Activated CD4-positive, alpha-beta T cell treated with anti-CD3 and anti-CD28 coated beads for 36 hours (primary cell): Measurements from ENCODE around the gene RPUSD4. TPM values are rescaled to one million over a fixed set of nuclear protein-coding genes. Genes with fewer than 3 reads are reported as not detected.

ENCODE experiments used
- ATAC-seq: fragments of 200-7000 bp; cut with Tn5 transposase; one replicate; pipeline ENCODE4 v1.10.0; 2021; ENCODE audit warnings: mild to moderate bottlenecking, moderate library complexity
- CTCF ChIA-PET: fragments of 350-600 bp; sonication (Branson Sonifier 250); formaldehyde crosslinking; loops from one replicate; lab custom pipeline; 2021; ENCODE audit warnings: antibody characterized with exemption; lab: Charles Lee
- POLR2A ChIA-PET: fragments of 350-600 bp; sonication (Branson Sonifier 250); formaldehyde crosslinking; loops from one replicate; lab custom pipeline; 2021; ENCODE audit warnings: antibody characterized with exemption, inconsistent platforms; lab: Charles Lee
- DNase-seq: peaks from one replicate; pipeline ENCODE4 v3.0.0-alpha.2; 2020
- H3K27ac Mint-ChIP-seq: one replicate; pipeline ENCODE4 v1.8.0; 2021; ENCODE audit warnings: mixed read lengths
- H3K27me3 Mint-ChIP-seq: one replicate; pipeline ENCODE4 v1.8.0; 2021; ENCODE audit warnings: mixed read lengths
- H3K36me3 Mint-ChIP-seq: one replicate; pipeline ENCODE4 v1.8.0; 2021; ENCODE audit warnings: low read depth, mixed read lengths
- H3K4me1 Mint-ChIP-seq: one replicate; pipeline ENCODE4 v1.8.0; 2021; ENCODE audit warnings: mixed read lengths
- H3K4me3 Mint-ChIP-seq: one replicate; pipeline ENCODE4 v1.8.0; 2021; ENCODE audit warnings: mild to moderate bottlenecking, moderate library complexity, mixed read lengths
- H3K9me3 Mint-ChIP-seq: one replicate; pipeline ENCODE4 v1.8.0; 2021; ENCODE audit warnings: low read depth, mixed read lengths
- intact Hi-C, 2 experiments: fragments of 100-400 bp; cut with DNase I in 1 of 2; cut with micrococcal nuclease in 1 of 2; formaldehyde crosslinking; loops; one replicate each; pipeline versions ENCODE4 v1.14.2 to v1.15.1; 2022 to 2024; cut with DNase I, micrococcal nuclease
- total RNA-seq, 2 experiments: library from RNA; stranded (reverse); gene quantifications; one replicate each; pipeline ENCODE4 v1.2.3, GENCODE V29; 2021

The RPUSD4 gene
- total RNA-seq, 2 experiments from 2014 or later = 31.0 to 33.9 TPM

DNA sequence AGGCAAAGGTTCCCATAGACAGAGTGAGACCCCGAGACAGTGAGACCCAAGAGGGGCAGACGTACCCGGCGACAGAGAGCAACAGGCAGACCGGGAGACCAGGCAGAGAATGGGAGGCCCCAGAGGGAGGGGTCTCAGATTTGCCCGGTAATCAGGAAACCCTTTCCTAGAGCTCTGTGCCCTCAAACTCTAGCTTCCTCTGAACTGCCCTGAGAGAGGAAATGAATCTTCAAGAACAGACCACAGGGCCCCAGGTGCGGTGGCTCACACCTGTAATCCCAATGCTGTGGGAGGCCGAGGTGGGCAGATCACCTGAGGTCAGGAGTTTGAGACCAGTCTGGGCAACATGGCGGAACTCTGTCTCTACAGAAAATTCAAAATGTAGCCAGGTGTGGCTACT lies 47.7 kb downstream of the RPUSD4 start:
- no peak overlapping the region for H3K27ac Mint-ChIP-seq
- H3K36me3 Mint-ChIP-seq = no peaks in the 10 kb centered on the region
- POLR2A ChIA-PET = no interaction called here
- no peaks in the 10 kb centered on the region for H3K27me3 Mint-ChIP-seq
- H3K4me1 Mint-ChIP-seq = no peaks in the 10 kb centered on the region
- no peaks in the 10 kb centered on the region for H3K9me3 Mint-ChIP-seq
- DNase-seq (no peak), ATAC-seq (no peak)
- intact Hi-C loops = no loop called here
- CTCF ChIA-PET = interaction anchor here (1.0 kb wide), 1 partner anchor 72 kb away, joined by 3 read pairs; no protein-coding TSS in a partner anchor
- H3K4me3 Mint-ChIP-seq = no peak overlapping the region

DNA sequence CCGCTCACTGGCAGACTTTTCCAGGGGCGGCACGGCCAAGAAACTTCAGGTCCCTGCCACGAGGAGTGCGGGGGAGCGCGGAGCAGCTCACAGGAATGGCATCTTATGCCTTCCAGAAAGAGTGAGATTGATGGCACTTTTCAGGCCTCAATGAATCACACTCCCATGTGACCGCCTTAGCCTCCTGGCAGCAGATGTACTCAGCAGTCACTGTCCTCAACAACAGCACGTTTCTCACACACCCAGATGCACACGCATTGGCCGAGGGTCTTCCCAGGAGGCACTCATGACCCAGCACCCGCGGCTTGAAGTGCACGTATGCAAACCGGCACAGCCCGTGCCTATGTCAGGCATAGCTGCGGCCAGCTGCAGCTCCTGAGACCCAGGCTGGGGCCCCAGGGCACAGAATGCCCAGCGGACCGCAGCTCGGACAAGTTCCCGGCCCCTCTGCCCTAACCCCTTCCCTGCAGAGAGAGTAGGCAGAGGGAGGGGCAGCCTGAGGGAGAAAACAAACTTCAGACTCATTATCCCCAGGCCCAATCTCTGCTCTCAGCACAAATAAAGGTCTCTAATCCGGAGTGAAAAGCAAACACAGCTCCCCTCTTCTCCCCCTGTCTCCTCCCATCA lies 48.3 kb downstream of the RPUSD4 start:
- H3K27ac Mint-ChIP-seq = no peak overlapping the region
- H3K9me3 Mint-ChIP-seq = no peaks in the 10 kb centered on the region
- ChIA-PET POLR2A (no interaction called here), CTCF (no interaction called here)
- no peak for ATAC-seq
- no peaks in the 10 kb centered on the region for H3K4me1 Mint-ChIP-seq
- no peaks in the 10 kb centered on the region for H3K27me3 Mint-ChIP-seq
- intact Hi-C loops = no loop called here
- DNase-seq = no peak
- H3K4me3 Mint-ChIP-seq = no peak overlapping the region
- H3K36me3 Mint-ChIP-seq = no peaks in the 10 kb centered on the region

DNA sequence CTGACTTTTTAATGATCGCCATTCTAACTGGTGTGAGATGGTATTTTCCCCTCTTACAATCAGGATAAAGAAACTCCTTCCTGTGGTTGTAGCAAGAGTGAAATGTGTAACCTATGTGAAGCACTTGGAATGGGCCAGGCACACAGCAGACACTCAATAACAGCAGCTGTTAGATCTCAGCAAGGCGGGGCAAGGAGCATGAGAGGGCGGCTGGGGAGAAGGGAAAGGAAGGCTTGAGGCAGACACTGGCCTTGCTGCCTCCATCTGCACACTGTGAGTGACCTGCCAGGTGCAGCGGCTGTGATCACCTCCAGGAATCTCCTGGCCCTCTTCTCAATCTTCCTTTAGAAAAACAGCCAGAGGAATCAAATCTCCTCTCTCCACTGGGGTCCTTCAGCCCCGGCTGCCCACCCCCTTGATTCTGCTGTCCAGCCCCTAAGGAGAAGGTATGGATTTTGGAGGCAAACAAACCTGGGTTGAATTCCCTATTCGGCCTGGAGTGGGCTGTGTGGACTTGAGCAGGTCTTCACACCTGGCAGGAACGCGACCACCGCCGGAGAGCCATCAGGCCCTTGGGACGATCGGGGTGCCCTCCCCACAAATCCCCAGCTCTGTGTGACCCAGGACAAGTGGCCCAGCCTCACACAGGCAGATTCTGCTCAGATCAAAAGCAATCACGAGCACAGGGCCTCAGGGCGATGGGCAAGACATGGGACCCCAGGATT lies 49.0 kb downstream of the RPUSD4 start:
- DNase-seq = no peak
- ChIA-PET POLR2A (no interaction called here), CTCF (no interaction called here)
- Mint-ChIP-seq H3K9me3 (no peaks in the 10 kb centered on the region), H3K4me1 (no peaks in the 10 kb centered on the region), H3K36me3 (no peaks in the 10 kb centered on the region), H3K27me3 (no peaks in the 10 kb centered on the region), H3K4me3 (no peak overlapping the region), H3K27ac (no peak overlapping the region)
- intact Hi-C loops = no loop called here
- no peak for ATAC-seq

DNA sequence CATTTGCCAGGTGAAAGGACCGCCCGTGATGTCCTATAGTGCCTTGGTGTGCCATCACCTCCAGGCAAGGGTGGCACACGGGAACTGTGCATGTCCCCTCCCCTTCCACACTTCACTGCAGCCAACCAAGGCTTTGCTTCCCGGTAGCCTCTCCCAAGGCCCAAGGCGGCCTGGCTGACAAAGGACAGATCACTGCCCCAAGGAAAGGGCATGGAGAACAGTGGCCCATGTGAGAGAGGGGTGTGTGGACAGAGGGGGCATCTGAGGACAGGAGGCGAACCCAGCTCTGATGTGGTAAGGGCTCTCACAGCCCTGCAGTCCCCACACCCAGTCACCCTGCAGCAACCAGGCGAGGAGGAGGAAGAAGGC lies 50.4 kb downstream of the RPUSD4 start:
- Mint-ChIP-seq H3K27ac (no peak overlapping the region), H3K4me3 (no peak overlapping the region), H3K4me1 (no peaks in the 10 kb centered on the region), H3K27me3 (no peaks in the 10 kb centered on the region), H3K36me3 (no peaks in the 10 kb centered on the region), H3K9me3 (no peaks in the 10 kb centered on the region)
- no peak for ATAC-seq
- ChIA-PET CTCF (interaction anchor here (0.8 kb wide), 1 partner anchor 13 kb away, joined by 3 read pairs; no protein-coding TSS in a partner anchor), POLR2A (no interaction called here)
- intact Hi-C loops = no loop called here
- no peak for DNase-seq

GRCh38 chr11:126160345-126161022 lies 51.0 kb downstream of the RPUSD4 start:
- H3K27me3 Mint-ChIP-seq = no peaks in the 10 kb centered on the region
- ChIA-PET CTCF (interaction anchor here (0.8 kb wide), 1 partner anchor 12 kb away, joined by 3 read pairs; no protein-coding TSS in a partner anchor), POLR2A (no interaction called here)
- intact Hi-C loops = no loop called here
- no peaks in the 10 kb centered on the region for H3K36me3 Mint-ChIP-seq
- no peak overlapping the region for H3K4me3 Mint-ChIP-seq
- no peaks in the 10 kb centered on the region for H3K9me3 Mint-ChIP-seq
- DNase-seq = no peak
- H3K4me1 Mint-ChIP-seq = no peaks in the 10 kb centered on the region
- no peak overlapping the region for H3K27ac Mint-ChIP-seq
- no peak for ATAC-seq

DNA sequence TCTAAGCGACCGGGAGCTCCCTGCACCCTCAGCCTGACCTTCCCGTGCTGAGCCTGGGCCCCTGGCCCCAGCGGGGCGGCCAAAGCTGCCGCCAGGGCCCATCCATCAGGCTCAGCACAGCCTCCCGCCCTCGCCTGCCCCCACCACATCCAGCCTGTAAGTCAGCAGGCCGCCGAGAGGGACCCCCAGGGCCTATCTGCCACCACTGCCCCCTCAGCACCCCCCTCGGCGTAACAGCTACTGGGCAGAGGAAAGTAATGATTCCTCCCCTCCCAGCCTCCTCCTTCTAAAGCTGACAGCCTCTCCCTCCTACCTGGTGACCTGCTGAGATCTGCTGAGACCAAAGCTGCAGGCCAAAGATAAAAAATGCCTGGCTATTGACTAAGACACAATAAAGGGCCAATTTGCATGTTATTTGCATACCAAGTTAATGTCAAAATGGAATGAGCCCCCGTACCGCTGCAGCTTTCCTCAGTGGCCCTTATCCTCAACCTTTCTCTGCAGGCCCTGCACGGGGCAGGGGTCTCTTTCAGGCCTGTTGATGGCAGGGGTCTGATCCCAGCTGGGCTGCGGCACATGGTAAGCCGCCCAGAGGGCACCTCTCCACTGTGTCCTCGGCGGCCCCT lies 51.6 kb downstream of the RPUSD4 start:
- Mint-ChIP-seq H3K9me3 (no peaks in the 10 kb centered on the region), H3K4me3 (no peak overlapping the region), H3K27me3 (no peaks in the 10 kb centered on the region), H3K36me3 (no peaks in the 10 kb centered on the region), H3K4me1 (no peaks in the 10 kb centered on the region), H3K27ac (no peak overlapping the region)
- intact Hi-C loops = no loop called here
- ATAC-seq = no peak
- POLR2A ChIA-PET = no interaction called here
- no peak for DNase-seq
- CTCF ChIA-PET = no interaction called here

GRCh38 chr11:126158054-126158791 lies 53.2 kb downstream of the RPUSD4 start:
- CTCF ChIA-PET = no interaction called here
- Mint-ChIP-seq H3K4me1 (no peaks in the 10 kb centered on the region), H3K36me3 (no peaks in the 10 kb centered on the region), H3K4me3 (no peak overlapping the region), H3K27me3 (no peaks in the 10 kb centered on the region), H3K27ac (no peak overlapping the region), H3K9me3 (no peaks in the 10 kb centered on the region)
- ATAC-seq = no peak
- POLR2A ChIA-PET = no interaction called here
- no peak for DNase-seq
- intact Hi-C loops = no loop called here

DNA sequence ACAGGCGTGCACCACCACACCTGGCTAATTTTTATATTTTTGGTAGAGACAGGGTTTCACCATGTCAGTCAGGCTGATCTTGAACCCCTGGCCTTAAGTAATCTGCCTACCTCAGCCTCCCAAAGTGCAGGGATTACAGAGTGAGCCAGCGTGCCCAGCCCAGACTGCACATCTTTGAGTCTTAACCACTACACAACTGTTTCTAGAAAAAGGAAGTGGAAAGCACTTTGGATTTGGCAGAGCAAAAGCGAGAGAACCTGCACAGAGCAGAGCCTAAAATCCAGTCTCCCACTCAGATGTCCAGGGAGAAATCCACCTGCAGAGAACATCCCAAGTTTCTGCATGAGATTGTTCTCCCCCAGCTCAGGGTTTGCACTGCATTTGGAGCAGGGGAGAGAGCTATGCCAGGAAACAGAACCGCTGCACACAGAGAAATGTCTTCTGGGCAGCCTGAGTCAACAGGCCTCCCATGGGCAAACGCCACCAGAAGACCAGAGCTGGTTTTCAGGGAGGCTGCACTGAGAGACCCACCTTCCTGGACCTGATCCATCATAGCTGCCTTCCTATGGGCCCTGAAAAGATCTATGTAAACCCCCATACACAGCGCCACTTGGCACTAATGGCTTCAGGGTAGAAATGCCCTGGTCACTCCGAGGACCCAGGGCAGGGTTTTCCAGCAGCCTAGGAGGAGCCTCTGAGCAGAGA lies 54.0 kb downstream of the RPUSD4 start:
- intact Hi-C loops = no loop called here
- Mint-ChIP-seq H3K4me3 (no peak overlapping the region), H3K27ac (no peak overlapping the region), H3K36me3 (no peaks in the 10 kb centered on the region), H3K27me3 (no peaks in the 10 kb centered on the region), H3K9me3 (no peaks in the 10 kb centered on the region), H3K4me1 (no peaks in the 10 kb centered on the region)
- DNase-seq (no peak), ATAC-seq (no peak)
- POLR2A ChIA-PET = no interaction called here
- CTCF ChIA-PET = no interaction called here

GRCh38 chr11:126156814-126157213 lies 54.6 kb downstream of the RPUSD4 start:
- intact Hi-C loops = no loop called here
- Mint-ChIP-seq H3K27me3 (peaks cover 4% of the 10 kb centered on the region), H3K27ac (no peak overlapping the region), H3K36me3 (peaks cover 2% of the 10 kb centered on the region), H3K9me3 (peaks cover 4% of the 10 kb centered on the region), H3K4me3 (no peak overlapping the region), H3K4me1 (no peaks in the 10 kb centered on the region)
- ATAC-seq = no peak
- POLR2A ChIA-PET = no interaction called here
- CTCF ChIA-PET = no interaction called here
- DNase-seq = no peak

DNA sequence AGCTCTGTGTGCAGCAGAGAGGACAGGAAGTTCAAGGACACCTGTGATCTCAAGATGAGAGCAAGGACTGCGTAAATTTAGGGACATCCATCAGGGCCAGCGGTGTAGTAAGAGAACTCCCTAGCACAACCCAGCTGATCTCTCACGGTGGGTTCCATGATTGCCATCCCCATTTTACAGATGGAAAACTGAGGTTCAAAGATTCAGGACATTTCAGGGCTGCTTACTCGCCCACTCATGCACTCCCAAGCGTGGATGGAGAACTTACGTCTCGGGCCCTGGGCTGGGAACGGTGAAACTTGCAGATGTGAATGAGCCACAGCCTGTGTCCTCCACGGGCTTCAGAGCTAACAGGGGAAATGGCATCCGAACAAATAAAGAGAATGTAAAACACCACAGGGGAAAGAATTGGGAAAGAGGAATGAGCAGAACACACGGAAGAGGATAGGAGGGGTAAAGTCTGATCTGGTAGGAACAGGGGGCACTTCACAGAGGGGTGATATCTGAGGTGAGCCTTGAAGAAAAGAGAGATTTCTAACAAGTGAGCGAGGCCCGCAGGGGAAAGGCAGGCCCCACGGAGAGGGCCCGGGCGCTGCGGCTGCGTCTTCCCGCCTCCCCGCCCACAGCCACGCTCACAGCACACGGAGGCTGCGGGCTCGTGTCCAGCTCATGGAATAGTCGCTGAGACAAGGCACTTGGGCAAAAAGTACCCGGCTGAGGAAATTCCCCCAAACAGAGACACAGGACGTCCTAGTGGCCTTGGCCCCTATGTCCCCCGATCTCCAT lies 55.9 kb downstream of the RPUSD4 start:
- intact Hi-C loops = no loop called here
- H3K36me3 Mint-ChIP-seq = peaks cover 2% of the 10 kb centered on the region
- DNase-seq (no peak), ATAC-seq (no peak)
- H3K9me3 Mint-ChIP-seq = peaks cover 8% of the 10 kb centered on the region
- ChIA-PET POLR2A (no interaction called here), CTCF (no interaction called here)
- peaks cover 4% of the 10 kb centered on the region for H3K27me3 Mint-ChIP-seq
- no peak overlapping the region for H3K4me3 Mint-ChIP-seq
- no peak overlapping the region for H3K27ac Mint-ChIP-seq
- H3K4me1 Mint-ChIP-seq = no peaks in the 10 kb centered on the region
